GM21528 (cell line): ENCODE results near the gene THOC3.
"Not testable (repeated sequence)": the region's sequence is repeated elsewhere in the genome, so short reads cannot be mapped to it uniquely, and the experiment has no call there.

Experiments
- ATAC-seq: cut with Tn5 transposase; IDR thresholded peaks from one replicate; pipeline ENCODE4 v1.9.1; 2021; ENCODE audit warnings: mild to moderate bottlenecking, moderate library complexity; ENCODE audit not compliant: unreplicated experiment, low FRiP score

Gene THOC3

GRCh38 chr5:175943253-175943652 is 24.9 kb downstream of the THOC3 start:
- ATAC-seq = not testable (repeated sequence)

- not testable (repeated sequence) for ATAC-seq
These were observed 27.5 kb downstream of the THOC3 start for GRCh38 chr5:175940632-175941031.

- ATAC-seq = not testable (repeated sequence)
These were observed 29.6 kb downstream of the THOC3 start for GRCh38 chr5:175938489-175938888.

- ATAC-seq = not testable (repeated sequence)
These were observed 39.4 kb downstream of the THOC3 start for GRCh38 chr5:175928752-175929151.

- not testable (repeated sequence) for ATAC-seq
These were observed 43.0 kb downstream of the THOC3 start for GRCh38 chr5:175925106-175925505.

GRCh38 chr5:175922192-175922885 is 45.8 kb downstream of the THOC3 start:
- ATAC-seq = no peak

GRCh38 chr5:175921061-175921730 is 46.9 kb downstream of the THOC3 start:
- no peak for ATAC-seq

GRCh38 chr5:175920231-175920811 is 47.8 kb downstream of the THOC3 start:
- ATAC-seq = no peak

- not testable (repeated sequence) for ATAC-seq
These were observed 52.8 kb downstream of the THOC3 start for GRCh38 chr5:175915066-175916037.

- ATAC-seq = not testable (repeated sequence)
These were observed 54.1 kb downstream of the THOC3 start for GRCh38 chr5:175913835-175914672.

- not testable (repeated sequence) for ATAC-seq
These were observed 58.0 kb downstream of the THOC3 start for GRCh38 chr5:175910072-175910471.
